Loucy (cell line): ENCODE data around the gene SUN2.

Source experiments
- EZH2phosphoT487 ChIP-seq: fragments of 200-600 bp; IDR thresholded peaks from 2 replicates; pipeline ENCODE4 v1.6.1; 2018; ENCODE audit warnings: antibody characterized with exemption, mild to moderate bottlenecking, moderate library complexity, borderline replicate concordance
- TF ChIP-seq, protein P1 (sequence below): fragments of 200-600 bp; sonication (generic); conservative IDR thresholded peaks from 2 replicates; pipeline ENCODE4 v1.5.1; 2014; ENCODE audit warnings: mild to moderate bottlenecking, antibody characterized with exemption, low read length

DNA sequence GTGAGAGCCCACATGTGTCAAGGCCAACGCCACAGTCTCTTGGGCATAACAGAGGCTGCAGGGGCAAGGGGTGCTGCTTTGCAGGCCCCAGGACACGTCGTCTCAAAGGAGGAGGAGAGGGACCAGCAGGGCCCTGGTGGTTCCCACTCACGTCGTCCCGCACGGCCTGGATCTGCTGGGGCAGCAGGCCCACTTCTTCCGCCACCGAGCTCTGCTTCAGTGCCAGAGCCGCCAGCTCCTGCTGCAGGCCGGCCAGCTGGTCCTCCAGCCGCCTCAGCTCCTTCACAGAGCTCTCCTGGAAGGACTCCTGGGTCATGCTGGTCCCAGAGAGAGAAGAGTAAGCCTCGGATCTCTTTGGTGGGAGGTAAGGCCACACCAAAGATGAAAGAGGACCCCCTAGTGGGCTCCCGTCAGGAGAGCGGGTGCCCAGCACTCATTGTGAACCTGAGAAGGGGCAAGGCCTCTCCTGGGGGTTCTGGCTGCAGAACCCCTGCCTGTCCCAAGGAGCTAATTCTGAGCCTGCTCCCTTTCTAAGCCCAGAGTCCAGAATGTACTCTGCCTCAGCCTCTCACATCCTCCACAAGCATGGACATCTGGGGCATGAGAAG, 15.6 kb downstream of the SUN2 start:
- TF ChIP-seq, protein P1, sequence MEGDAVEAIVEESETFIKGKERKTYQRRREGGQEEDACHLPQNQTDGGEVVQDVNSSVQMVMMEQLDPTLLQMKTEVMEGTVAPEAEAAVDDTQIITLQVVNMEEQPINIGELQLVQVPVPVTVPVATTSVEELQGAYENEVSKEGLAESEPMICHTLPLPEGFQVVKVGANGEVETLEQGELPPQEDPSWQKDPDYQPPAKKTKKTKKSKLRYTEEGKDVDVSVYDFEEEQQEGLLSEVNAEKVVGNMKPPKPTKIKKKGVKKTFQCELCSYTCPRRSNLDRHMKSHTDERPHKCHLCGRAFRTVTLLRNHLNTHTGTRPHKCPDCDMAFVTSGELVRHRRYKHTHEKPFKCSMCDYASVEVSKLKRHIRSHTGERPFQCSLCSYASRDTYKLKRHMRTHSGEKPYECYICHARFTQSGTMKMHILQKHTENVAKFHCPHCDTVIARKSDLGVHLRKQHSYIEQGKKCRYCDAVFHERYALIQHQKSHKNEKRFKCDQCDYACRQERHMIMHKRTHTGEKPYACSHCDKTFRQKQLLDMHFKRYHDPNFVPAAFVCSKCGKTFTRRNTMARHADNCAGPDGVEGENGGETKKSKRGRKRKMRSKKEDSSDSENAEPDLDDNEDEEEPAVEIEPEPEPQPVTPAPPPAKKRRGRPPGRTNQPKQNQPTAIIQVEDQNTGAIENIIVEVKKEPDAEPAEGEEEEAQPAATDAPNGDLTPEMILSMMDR = no peak
- no peak for TF ChIP-seq EZH2phosphoT487
